ENCODE data around the gene MEX3A. TPM values are rescaled to one million over a fixed set of nuclear protein-coding genes. Genes with fewer than 3 reads are reported as not detected.

MEX3A gene
- total and polyA plus RNA-seq, 2 experiments from 2014 or later, result 18.5 to 38.1 TPM

DNA sequence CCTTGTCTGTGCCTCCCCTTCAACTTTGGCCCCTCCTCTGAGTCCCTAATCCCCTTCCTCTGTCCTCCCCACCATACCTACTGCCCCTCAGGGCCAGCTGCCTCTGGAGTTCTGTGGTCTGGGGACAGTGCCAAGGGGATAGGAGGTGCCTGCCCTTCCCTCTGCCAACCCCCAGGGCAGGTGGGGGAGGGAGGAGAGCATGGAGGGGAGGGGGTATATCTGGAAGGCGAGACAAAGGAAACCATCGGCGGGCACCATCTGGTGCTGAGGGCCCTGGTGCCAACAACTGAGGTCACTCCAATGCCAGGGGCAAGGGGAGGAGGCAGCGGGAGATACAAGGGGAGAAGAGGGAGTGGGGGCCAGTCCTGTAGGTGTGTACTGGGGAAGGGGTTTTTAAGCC is 11.7 kb downstream of the MEX3A start (continued):
- TF ChIP-seq CTCF (conservative IDR thresholded peaks at IDR 0.05; ENCODE audit: low read depth in 2 of 2), result no peak

- no peak for ATAC-seq
- Histone ChIP-seq H3K36me3 (ENCODE audit: insufficient read depth) (no peaks in the 10 kb centered on the region), H3F3A (replicated peaks; ENCODE audit: low read depth) (peaks cover 25% of the 10 kb centered on the region), H2AFZ (no peak overlapping the region), H3K4me2 (no peak overlapping the region), H3K79me2 (replicated peaks; ENCODE audit: insufficient read depth) (peaks cover under 1% of the 10 kb centered on the region; the same call in 1 of the 2 replicates), H4K20me1 (replicated peaks; ENCODE audit: insufficient read depth) (peaks cover 6% of the 10 kb centered on the region), H3K27ac (ENCODE audit: low read depth) (no peak overlapping the region), H3K4me3 (no peak overlapping the region), H3K27me3 (ENCODE audit: insufficient read depth) (no peaks in the 10 kb centered on the region), H3K9me2 (ENCODE audit: insufficient read depth) (no peaks in the 10 kb centered on the region), H3K4me1 (ENCODE audit: insufficient read depth) (peaks cover 44% of the 10 kb centered on the region)
- H3K27ac Mint-ChIP-seq, result peak overlapping the region; percentile 40
- H3K4me3 Mint-ChIP-seq, result no peak overlapping the region; the same call in 2 of the 3 replicates
- peaks cover 48% of the 10 kb centered on the region for H3K36me3 Mint-ChIP-seq (ENCODE audit: low read depth)
- peaks cover 17% of the 10 kb centered on the region for H3K27me3 Mint-ChIP-seq (ENCODE audit: insufficient read depth, low read depth, poor library complexity)
- no peak for DNase-seq (ENCODE audit: low spot score)
- no peaks in the 10 kb centered on the region; the same call in 2 of the 3 replicates for H3K9me3 Mint-ChIP-seq
- TF ChIP-seq CTCF (conservative IDR thresholded peaks at IDR 0.05; ENCODE audit: low read depth in 2 of 2), result no peak
- TF ChIP-seq ETS1 (IDR thresholded peaks at IDR 0.05), result no peak
- TF ChIP-seq ZNF114 (CRISPR knock-in tag; IDR thresholded peaks at IDR 0.05), result no peak
- no peak for TF ChIP-seq ZNF331 (CRISPR knock-in tag; IDR thresholded peaks at IDR 0.05; ENCODE audit: low read depth)
- peaks cover 57% of the 10 kb centered on the region for H3K4me1 Mint-ChIP-seq
These were observed 12.5 kb downstream of the MEX3A start for GRCh38 chr1:156069490-156070455.

DNA sequence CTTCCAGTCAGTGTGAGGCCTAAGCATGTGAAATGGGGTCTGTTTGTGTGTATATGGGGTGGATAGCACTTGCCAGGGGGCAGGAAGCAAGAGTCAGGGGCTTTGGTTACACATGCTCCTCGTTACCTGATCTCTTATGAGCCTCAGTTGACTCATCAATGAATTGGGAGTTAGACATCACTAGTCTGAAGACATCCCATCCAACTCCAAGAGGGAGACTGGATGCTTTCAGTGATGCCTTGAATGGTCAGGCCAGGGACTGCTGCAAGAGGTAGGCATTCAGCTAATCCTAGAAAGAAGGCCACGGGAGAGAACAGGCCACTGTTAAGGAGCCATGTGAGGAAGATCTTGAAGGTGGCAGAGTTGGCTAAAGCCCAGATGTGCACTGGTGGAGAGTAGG is 15.0 kb downstream of the MEX3A start:
- Histone ChIP-seq H2AFZ (no peak overlapping the region), H3K27me3 (ENCODE audit: insufficient read depth) (peaks cover 3% of the 10 kb centered on the region; the same call in 1 of the 2 replicates), H3K4me1 (ENCODE audit: insufficient read depth) (peaks cover 21% of the 10 kb centered on the region), H3K27ac (ENCODE audit: low read depth) (no peak overlapping the region), H3K79me2 (replicated peaks; ENCODE audit: insufficient read depth) (no peaks in the 10 kb centered on the region), H4K20me1 (replicated peaks; ENCODE audit: insufficient read depth) (peaks cover 12% of the 10 kb centered on the region), H3K4me2 (no peak overlapping the region), H3K9me2 (ENCODE audit: insufficient read depth) (no peaks in the 10 kb centered on the region), H3K36me3 (ENCODE audit: insufficient read depth) (no peaks in the 10 kb centered on the region), H3F3A (replicated peaks; ENCODE audit: low read depth) (peaks cover 21% of the 10 kb centered on the region), H3K4me3 (no peak overlapping the region)
- Mint-ChIP-seq H3K27ac (no peak overlapping the region), H3K36me3 (ENCODE audit: low read depth) (peaks cover 40% of the 10 kb centered on the region), H3K9me3 (no peaks in the 10 kb centered on the region; the same call in 2 of the 3 replicates), H3K4me3 (no peak overlapping the region), H3K27me3 (ENCODE audit: insufficient read depth, low read depth, poor library complexity) (peaks cover 14% of the 10 kb centered on the region), H3K4me1 (peaks cover 45% of the 10 kb centered on the region)
- no peak for DNase-seq (ENCODE audit: low spot score)
- TF ChIP-seq ETS1 (IDR thresholded peaks at IDR 0.05), result no peak
- ATAC-seq, result no peak
